Stimulated activated CD4-positive, alpha-beta T cell treated with anti-CD3 and anti-CD28 coated beads, Interleukin-4, amount 100 ng/mL, for 1 hour (primary cell): ENCODE data around the gene CHMP3.
A peak's percentile ranks its signal among the peaks of the same experiment; 100 is the strongest.
"Not testable (repeated sequence)": the region's sequence is repeated elsewhere in the genome, so short reads cannot be mapped to it uniquely, and the experiment has no call there.

Experiments
- DNase-seq: peaks from one replicate; pipeline ENCODE4 v3.0.0-alpha.2; 2020

Gene CHMP3

DNA sequence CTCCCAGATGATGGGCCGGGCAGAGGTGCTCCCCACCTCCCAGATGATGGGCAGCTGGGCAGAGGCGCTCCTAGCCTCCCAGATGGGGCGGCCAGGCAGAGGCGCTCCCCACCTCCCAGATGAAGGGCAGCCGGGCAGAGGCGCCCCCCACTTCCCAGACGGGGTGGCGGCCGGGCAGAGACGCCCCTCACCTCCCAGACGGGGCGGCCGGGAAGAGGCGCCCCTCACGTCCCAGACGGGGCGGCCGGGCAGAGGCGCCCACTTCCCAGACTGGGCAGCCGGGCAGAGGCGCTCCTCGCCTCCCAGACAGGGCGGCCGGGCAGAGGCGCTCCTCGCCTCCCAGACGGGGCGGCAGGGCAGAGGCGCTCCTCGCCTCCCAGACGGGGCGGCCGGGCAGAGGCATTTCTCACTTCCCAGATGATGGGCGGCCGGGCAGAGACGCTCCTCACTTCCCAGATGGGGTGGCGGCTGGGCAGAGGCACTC lies 14.3 kb downstream of the CHMP3 start:
- DNase-seq, result not testable (repeated sequence)

DNA sequence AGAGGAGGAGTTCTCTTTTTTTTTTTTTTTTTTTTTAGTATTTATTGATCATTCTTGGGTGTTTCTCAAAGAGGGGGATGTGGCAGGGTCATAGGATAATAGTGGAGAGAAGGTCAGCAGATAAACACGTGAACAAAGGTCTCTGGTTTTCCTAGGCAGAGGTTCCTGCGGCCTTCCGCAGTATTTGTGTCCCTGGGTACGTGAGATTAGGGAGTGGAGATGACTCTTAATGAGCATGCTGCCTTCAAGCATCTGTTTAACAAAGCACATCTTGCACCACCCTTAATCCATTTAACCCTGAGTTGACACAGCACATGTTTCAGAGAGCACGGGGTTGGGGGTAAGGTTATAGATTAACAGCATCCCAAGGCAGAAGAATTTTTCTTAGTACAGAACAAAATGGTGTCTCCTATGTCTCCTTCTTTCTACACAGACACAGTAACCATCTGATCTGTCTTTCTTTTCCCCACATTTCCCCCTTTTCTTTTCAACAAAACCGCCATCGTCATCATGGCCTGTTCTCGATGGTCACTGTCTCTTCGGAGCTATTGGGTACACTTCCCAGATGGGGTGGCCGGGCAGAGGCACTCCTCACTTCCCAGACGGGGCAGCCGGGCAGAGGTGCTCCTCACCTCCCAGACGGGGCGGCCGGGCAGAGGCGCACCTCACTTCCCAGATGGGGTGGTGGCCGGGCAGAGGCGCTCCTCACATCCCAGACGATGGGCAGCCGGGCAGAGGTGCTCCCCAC lies 14.9 kb downstream of the CHMP3 start:
- DNase-seq, result not testable (repeated sequence)

DNA sequence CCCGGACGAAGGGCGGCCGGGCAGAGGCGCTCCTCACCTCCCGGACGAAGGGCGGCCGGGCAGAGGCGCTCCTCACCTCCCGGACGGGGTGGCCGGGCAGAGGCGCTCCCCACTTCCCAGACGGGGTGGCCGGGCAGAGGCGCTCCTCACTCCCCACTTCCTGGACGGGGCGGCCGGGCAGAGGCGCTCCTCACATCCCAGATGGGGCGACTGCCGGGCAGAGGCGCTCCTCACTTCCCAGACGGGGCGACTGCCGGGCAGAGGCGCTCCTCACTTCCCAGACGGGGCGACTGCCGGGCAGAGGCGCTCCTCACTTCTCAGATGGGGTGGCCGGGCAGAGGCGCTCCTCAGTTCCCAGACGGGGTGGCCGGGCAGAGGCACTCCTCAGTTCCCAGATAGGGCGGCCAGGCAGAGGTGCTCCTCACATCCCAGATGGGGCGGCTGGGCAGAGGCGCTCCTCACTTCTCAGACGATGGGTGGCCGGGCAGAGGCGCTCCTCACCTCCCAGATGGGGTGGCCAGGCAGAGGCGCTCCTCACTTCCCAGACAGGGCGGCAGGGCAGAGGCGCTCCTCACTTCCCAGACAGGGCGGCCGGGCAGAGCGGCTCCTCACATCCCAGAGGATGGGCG lies 17.8 kb downstream of the CHMP3 start:
- DNase-seq, result not testable (repeated sequence)

DNA sequence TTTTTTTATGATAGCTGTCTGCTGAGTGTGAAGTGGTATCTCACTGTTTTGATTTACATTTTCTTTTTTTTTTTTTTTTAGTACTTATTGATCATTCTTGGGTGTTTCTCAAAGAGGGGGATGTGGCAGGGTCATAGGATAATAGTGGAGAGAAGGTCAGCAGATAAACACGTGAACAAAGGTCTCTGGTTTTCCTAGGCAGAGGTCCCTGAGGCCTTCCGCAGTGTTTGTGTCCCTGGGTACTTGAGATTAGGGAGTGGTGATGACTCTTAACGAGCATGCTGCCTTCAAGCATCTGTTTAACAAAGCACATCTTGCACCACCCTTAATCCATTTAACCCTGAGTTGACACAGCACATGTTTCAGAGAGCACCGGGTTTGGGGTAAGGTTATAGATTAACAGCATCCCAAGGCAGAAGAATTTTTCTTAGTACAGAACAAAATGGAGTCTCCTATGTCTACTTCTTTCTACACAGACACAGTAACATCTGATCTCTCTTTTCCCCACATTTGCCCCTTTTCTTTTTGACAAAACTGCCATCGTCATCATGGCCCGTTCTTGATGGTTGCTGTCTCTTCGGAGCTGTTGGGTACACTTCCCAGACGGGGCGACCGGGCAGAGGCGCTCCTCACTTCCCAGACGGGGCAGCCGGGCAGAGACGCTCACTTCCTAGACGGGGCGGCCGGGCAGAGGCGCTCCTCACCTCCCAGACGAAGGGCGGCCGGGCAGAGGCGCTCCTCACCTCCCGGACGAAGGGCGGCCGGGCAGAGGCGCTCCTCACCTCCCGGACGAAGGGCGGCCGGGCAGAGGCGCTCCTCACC lies 18.8 kb downstream of the CHMP3 start:
- not testable (repeated sequence) for DNase-seq

DNA sequence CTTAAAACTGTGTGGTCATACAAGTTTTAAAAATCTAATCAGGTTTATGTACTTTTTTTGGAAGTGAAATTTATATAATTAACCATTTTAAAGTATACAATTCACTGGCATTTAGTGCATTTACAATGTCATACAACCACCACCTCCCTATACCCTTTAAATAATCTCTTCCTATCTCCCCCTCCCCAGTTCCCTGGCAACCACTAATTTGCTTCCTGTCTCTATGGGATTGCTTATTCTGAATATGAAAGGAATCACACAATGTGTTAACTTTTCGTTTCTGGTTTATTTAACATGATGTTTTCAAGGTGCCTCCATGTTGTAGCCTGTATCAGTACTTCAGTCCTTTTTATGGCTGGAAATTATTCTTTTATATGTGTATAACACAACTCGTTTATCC lies 19.4 kb downstream of the CHMP3 start:
- no peak for DNase-seq

DNA sequence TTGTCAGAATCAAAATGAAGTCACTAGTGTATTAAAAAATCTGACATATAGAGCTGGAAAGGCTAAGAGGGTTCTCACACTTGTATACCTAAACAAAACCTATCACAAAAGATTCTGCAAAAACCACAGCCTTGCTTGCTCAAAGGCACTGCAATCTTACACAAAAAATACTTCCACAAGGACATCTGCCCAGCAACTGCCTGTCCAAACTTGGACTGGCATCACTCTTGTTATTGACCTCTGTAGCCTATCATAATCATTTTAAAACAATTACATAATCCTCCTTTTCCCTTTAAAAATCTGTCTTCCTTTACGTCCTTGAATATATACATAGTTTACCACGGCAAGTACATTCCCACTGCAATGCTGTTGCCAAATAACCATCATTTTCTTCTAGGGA lies 19.9 kb downstream of the CHMP3 start:
- DNase-seq, result no peak

DNA sequence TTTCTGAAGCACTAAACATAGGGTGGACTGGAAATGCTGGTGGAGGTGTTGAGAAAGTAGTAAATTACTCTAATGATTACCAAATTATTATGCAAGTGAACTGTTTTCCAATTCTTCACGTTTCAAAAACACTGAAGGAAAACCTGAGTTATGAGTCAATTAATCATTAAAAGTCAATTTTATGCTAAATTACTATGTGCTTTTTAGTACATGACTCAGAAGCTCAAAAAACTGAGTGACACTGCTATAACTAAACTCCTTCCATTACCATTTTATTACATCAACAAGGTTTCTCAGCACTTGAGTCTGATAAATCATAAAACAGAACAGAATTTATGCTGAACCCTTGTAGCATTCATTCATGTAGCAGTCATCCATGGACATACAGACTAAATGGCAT lies 20.4 kb downstream of the CHMP3 start:
- DNase-seq, result no peak

DNA sequence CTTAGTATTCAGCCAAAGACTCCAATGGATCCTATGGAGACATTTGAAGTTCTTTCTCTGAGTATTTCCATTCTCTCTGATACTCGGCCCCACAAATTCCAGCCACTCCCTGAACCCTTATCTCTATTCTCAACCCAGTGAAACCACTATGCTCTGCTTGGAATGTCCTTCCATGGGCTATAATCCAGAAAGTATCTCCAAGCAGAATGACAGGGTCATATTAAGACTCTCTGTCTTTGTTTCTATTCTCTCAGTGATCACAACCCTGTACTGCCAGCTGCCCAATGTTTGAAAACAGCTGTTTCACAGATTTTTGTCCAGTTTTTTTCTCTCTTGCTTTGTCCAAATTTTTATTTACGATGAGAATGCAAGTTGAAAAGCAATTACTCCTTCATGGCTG lies 21.9 kb downstream of the CHMP3 start:
- DNase-seq, result no peak

DNA sequence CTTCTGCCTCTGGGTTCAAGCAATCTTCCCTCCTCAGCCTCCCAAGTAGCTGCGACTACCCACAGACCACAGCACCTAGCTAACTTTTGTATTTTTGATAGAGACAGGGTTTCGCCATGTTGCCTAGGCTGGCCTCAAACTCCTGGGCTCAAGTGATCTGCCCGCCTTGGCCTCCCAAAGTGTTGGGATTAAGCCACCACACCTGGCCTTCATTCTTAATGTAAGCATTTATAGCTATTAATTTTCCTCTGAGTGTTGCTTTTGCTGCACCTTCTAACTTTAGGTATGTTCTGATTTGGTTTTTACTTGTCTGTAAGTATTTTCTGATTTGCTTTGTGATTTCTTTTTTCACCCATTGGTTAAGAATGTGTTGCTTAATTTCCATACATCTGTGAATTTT lies 29.7 kb downstream of the CHMP3 start:
- DNase-seq, result no peak

DNA sequence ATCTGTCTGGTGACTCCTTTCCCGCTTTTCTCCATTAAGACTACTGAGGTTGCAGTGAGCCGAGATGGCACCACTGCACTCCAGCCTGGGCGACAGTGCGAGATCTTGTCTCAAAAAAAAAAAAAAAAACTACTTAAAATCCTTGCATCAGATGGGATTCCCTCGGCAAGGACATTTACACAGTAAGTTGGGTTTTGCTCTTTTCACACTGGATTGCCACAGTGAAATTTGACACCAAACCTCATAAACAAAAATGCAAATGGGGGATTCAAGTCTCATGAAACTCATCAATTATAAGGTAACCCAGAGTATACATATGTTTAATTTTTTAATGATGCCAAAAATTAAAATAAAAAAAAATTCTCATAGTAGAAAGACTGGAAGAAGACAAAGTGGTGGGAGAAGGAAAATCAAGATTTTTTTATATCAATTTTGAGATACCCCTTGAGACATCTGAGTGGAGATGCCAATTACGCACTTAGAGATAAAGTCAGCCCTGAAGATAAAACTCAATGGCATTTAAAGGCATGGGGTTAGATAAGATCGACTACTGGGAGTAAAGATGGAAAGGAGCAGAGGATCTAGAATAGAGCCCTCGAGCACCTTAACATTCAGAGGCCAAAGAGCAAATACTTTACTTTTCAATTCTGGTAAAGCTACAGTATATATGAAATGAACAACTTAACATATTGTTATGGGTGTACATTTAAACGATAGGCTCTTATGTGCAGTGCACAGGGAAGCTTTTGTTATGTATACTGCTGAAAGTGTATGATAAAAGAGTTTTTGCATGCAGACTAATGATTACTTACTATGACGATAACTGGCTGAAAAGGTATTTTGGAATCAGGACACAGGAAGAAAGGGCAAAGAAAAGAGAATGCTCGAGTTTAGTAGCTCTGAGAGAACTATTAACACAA lies 37.6 kb downstream of the CHMP3 start:
- no peak for DNase-seq

DNA sequence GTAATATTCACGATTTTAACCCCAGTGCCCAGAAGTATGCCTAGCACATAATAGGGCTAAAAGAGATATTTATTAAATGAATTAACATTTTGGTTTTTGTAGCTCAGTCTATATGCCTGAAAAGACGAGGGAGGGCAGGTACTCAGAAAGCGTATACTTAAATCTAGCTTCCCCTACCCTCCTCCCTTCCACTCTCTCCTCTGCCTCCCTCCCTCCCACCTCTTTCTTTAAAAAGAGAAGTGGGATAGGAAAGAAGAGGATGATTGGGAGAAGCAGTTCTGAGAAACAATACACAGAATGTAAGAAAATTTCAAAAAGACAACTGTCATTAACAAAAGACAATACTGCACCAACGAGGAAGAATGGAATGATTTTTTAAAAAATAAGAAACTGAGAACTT lies 39.8 kb downstream of the CHMP3 start:
- no peak for DNase-seq

DNA sequence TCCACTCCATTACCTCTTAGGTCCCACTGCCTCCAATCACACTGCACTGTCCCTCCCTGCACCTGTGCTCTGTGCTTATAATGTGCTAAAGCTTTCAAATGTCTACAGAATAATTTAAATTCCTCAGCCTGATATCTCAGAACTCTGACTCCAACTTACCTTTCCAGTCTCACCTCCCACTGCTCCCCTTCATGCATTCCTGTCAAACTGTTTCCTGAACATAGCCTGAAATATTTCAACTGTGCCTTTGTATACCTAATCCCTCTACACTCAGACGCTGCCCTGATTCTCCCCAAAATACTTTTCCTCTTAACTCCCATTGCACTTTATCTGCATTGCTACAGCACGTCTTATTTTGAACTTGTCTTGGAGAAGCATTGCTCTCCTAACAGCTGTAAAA lies 40.5 kb downstream of the CHMP3 start:
- DNase-seq, result no peak

DNA sequence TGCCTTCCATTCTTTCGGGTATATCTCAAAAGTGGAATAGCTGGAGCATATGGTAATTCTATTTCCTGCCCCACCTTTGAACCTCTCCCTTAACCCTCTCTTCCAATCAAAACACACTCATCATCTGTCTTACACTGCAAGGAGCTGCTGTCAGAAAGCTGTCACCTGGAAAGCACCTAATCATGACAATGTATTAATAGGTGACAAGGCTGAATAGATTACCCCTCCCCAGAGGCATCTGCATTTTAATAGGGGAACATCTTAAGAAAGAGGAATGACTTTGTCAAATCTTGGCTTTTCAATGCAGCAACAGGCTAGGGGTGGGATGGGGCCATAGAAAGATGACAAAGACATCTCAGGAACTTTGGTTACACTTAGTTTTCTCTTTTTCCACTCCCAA lies 41.3 kb downstream of the CHMP3 start:
- DNase-seq, result no peak

DNA sequence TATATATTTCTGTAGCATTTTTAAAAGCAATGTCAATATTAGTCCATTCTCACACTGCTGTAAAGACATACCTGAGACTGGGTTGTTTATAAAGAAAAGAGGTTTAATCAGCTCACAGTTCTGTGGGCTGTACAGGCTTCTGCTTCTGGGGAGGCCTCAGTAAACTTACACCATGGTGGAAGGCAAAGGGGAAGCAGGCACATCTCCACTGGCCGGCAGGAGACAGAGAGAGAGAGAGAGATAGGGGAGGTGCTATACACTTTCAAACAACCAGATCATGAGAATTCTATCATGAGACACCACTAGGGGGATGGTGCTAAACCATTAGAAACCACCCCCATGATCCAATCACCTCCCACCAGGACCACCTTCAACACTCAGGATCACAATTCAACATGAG lies 43.1 kb downstream of the CHMP3 start:
- peak; percentile 6 for DNase-seq

DNA sequence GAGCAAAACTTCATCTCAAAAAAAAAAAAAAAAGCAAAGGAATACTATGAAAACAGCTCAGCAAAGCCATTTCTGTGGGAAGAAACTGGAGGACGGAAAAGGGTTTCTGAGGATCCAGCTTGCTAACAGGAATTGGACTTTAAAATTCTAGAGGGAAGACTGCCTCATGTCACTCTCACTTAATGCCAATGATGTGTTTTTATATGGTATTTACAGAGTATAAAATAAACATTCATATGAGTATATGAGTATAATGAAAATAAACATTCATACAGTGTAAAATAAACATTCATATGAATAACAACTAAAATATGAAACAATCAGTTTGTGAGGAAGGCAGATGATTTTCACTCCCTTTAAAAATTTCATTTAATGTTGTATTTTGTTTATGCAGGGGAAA lies 43.9 kb downstream of the CHMP3 start:
- DNase-seq, result no peak

DNA sequence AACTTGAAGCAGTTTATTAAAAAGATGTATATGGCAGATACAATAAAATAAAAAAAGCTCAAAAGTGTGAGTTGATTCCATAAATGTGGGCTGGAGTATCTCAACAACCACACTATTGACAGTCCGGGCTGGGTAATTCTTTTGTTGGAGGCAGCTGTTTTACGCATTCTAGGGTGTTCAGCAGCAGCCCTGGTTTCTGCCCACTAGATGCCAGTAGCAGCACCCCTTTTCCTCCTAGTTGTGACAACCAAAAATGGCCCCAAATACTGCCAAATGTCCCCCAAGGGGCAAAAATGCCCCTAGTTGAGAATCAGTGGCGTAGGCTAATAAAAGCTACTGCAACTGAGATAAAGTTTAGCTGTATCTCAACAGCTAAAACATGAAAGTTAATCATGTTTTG lies 44.8 kb downstream of the CHMP3 start:
- peak; percentile 8 for DNase-seq

DNA sequence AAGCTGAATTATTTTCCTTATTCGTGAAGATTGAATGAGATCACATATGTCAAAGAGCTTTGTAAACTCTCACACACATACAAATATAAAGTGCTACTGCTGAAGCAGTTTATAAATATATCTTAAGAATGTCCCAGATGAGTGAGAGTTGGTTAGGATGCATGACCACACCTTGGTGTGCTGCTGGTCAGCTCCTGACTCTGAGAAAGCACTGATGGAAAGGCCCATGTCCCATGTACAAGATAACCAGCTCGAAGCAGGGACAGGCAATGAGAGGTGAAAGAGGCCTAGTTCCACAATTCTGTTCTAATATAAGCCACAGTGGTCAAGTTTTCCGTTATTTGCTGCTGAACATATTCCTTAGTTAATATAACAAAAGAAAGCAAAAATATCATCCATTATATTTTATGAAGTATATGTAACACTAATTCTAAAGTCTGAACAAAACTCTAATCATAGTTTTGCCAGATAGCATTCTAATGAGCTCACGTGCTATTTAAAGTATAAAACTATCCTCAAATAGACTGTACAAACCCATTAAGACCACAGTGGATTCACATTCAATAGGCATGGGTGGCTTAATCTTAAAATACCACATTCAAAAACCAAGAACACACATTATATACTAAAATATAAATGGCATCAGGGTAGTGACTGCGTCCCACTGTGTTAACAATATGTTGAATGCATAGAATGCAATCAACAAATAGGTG lies 49.1 kb downstream of the CHMP3 start:
- DNase-seq, result no peak

DNA sequence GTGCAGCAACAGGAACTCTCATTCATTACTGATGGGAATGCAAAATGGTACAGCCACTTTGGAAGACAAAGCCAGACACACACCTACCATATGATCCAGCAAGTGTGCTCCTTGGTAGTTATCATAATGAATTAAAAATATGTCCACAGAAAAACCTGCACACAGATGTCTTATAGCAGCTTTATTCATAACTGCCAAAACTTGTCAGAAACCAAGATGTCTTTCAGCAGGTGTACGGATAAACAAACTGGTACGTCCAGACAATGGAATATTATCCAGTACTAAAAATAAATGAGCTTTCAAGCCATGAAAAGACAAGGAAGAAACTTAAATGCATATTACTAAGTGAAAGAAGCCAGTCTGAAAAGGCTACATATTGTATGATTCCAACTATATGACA lies 50.4 kb downstream of the CHMP3 start:
- DNase-seq, result no peak

DNA sequence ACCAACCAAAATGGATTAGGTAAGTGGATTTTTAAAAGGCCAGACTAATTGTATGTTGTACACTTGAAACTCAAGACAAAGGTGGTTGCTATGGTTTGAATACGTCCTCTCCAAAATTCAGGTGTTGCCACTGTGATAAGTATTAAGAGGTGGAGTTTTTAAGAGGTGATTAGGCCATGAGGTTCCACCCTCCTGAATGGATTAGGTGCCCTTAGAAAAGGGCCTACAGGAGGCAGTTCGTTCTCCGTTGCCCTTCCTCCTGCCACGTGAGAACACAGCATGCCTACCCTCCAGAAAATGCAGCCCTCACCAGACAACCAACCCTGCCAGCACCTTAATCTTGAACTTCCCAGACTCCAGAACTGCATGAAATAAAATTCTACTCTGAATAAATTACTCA lies 51.2 kb downstream of the CHMP3 start:
- DNase-seq, result no peak

DNA sequence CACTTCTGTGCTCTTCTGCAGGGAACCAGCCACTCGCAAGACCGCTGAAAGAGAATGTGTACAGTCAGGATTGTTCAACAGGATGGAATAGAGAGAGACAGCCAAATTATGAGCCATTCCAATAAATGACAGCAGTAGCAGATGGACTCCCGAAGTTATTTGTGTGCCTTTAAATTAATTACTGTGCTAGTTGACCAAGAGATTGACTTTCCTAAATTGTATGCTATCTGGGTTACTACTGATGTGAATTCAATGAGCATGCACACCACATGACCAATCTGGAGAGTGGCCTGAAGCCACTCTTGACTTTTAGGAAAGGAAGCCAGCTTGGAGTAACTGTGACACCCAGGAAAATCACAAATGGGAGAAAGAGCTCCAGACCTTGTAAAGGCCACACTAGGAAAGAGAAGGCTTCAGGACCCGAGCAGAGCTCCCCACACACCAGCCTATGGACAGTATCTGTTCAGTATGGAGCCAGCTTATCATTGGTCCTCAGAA lies 52.8 kb downstream of the CHMP3 start:
- DNase-seq, result no peak

DNA sequence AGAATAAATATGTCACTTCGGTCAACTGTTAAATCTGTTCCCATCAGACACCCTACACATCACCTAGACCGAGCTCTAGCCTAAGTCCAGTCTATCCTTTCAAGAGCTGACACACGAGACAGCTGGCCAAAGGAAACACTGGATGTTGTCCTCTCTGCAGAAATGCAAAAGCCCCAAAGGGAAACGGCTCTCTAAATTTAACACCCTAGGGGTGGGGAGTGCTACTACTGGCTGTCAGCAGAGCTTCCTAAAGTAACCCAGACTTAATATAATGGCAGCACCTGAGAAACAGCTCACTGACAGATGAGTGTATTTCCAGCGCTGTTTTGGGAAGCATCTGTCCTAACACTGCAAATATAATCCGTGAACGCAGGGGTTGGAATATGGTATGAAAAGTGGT lies 55.6 kb downstream of the CHMP3 start:
- no peak for DNase-seq
